ENCODE data around the gene IGF1R.

IGF1R gene

DNA sequence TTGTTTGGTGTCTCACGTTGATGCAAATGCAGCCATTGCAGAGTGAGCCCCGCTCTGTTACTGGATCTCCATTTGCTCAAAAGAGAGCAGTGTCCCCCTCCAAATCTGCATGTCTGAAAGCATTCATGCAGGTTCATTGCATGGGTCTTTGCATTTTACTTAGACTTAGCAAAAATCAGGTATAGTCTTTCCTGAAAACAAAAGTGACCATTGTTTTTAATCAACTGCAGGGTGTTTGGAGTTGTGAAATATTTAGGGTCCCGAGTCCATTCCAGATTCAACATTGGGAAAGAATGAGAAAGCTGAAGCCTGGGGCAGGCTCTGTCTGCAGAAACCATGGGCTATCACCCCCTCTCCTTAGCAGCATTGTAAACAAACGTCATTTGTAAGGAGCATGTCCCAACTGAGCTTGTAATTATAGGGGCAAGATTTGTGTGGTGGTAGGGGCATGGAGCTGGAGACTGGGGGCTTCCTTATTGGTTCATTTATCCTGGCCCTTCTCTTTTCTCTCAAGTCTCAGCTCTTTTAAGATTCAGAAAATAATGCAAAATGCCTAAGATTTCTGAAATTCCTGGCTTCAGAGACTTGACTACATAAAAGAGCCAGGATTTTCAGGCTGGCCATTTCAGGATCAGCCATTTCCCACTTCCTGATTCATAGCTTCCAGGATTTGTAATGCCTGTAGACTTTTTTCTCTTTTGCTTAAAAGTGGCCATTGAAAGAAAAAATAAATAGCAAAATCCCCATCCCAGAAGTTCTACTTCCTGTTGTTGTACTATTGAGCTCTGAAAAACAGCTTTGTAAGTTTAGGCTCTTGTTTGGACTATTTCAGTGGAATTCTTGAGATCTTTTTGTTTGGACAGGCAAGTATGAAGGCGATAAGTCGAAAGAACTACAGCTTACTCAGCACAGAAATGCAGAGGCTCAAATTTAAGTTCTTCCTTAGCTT is 23.0 kb downstream of the IGF1R start:
- no peak for DNase-seq

DNA sequence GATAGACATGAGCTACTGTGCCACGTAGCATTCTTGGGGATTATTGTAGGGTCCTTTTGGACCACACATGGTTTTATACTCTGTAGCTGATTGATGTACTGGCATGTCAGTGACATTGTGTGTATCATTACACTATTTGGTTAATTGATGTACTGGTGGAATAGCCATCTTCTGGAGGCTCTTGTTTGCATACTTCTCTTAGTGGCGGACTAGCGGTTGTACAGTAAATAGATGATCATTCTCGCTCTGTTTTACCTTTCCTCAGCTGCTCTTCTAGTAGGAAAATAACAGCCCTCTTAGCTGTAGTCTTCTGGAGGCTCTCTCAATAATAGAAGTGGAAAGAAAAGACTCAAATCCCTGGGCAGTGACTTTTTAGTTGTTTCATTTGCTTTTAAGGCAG is 24.8 kb downstream of the IGF1R start:
- DNase-seq = no peak

GRCh38 chr15:98674336-98674735 is 26.0 kb downstream of the IGF1R start:
- no peak for DNase-seq

DNA sequence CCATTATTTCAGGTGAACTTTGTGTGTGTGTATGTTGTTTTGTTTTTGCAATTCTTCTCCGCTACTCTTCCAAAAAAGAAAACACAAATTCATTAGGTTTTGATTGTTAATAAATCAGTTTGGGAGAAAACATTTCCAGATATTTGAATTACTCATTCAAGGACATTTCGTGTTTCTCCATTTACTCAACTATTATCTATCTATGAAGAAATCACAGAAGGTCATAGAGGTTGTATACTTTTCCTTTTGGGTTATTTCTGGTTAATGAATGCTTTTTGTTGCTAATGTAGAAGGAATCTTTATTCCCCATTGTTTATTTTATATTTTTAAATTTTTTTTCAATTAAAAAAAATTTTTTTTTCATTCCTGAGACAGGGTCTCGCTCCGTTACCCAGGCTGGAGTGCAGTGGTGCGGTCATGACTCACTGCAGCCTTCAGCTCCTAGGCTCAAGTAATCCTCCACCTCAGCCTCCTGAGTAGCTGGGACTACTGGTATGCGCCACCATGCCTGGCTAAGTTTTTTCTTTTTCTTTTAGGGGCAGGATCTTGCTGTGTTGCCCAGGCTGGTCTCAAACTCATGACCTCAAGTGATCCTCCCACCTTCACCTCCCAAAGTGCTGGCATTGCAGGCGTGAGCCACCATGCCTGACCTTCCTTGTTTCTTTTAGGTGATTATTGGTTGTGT is 28.4 kb downstream of the IGF1R start:
- no peak for DNase-seq

DNA sequence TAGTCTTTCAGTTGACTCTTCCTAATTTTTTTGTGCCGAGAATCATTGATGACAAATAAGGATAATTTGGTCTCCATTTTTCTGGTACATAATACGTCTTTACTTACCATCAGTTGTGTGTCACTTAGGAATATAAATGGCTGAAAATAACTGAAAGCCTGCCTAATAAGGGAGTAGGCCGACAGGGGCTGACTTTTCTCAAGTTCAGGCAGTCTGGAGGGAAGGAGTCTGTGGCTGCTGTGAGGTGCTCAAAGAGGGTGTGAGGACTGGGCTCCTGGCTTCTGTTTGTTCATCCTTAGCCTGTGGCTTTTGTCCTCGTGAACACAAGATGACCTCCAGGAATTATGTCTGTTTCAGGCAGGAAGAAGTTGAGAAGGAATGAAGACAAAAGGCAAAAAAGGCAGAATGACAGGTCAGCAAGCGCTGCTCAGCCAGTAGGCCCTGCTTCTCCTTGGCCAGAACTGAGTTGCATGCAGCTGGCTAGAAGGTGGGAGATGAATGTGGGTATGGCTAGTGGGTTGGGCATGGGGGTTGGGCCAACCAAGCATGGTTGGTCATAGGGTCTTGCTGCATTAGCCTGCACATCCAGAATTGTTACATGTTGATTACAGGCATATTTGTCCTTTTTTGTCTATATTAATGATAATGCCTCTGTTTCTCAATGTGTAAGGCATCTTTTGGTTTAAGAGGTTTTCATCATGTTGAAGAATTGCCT is 29.2 kb downstream of the IGF1R start:
- DNase-seq = no peak

DNA sequence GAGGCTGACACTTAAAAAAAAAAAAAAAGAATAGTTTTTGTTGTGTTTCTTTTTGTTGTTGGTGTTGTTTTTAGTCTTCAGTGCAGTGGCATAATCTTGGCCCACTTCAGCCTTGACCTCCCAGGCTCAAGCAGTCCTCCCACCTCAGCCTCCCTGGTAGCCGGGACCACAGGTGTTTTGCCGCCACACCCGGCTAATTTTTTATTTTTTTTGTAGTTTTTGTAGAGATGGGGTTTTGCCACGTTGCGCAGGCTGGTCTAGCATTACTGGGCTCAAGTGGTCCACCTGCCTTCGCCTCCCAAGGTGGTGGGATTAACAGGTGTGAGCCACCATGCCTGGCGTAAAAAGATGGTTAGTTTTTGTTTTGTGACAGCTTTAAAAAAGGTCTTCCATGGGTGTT is 30.1 kb downstream of the IGF1R start:
- no peak for DNase-seq

DNA sequence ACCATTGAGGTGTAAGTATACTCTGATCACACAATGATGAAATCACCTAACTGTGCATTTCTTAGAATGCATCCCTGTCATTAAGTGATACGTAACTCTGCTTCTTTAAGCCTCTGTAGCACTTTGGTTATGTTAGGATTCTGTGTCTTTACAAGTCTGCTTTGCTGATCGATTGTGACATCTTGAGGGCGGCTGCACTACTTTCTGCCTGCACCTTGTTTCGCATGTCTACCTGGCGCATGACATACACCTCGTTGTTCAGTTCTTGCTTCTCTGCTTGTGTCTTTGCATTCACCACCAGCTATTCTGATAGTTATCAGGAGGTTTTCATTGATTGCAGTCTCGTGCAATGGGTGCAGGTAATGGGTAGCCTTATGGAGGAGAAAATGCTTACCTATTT is 32.7 kb downstream of the IGF1R start:
- no peak for DNase-seq

GRCh38 chr15:98682992-98683701 is 34.8 kb downstream of the IGF1R start:
- DNase-seq = no peak

DNA sequence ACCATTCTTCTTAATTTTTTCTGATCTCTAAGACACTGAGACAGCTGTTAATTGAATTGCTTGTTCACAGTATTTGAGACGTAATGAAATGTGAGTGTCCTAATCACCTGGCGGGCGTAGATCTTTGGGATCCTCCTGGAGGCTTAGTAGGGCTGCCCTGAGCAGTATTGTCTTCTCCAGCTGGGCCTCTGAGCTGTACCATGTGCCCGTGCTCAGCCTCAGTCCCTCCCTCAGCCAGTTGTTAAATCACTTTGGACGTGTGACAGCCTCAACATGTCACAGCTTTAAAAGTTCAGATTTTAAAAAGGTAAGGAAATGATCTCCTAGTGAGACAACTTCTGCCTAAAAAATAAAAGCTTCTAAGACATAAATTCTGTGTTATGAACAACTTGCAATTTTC is 35.5 kb downstream of the IGF1R start:
- DNase-seq = no peak

- DNase-seq = no peak
Observed at GRCh38 chr15:98684436-98684835, 36.1 kb downstream of the IGF1R start.

- DNase-seq = no peak
Observed at GRCh38 chr15:98684995-98685525, 36.7 kb downstream of the IGF1R start.

- DNase-seq = no peak
Observed at GRCh38 chr15:98686983-98687382, 38.6 kb downstream of the IGF1R start.

GRCh38 chr15:98689431-98689861 is 41.1 kb downstream of the IGF1R start:
- DNase-seq = no peak

DNA sequence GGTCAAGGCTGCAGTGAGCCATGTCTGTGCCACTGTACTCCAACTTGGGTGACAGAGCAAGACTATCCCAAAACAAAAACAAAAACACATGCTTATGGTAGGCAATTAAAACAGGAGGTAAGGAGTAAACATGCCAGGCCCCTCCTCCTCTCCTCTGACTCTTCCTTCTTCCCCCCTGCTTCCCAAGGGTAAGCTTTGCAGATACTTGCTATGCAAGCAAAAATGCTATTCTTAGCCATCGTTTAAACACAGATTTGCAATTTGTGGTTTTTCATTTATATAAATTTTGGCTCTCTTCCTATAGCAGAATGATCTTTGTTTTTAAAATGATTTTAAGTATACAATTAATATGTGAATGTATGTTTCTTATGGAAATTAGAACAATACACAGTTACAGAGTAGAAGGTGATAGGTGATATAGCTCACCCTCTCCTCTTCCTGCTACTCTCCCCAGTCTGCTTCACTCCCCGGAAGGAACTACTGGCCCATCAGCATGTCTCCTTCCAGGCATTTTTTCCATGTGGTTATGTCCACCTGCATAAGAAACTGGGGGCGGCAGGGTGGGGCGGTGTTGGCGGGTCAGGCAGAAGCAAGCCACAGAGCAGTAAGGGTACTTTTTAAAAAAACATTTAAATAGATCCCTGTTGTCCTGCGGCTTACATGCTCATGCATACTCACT is 42.1 kb downstream of the IGF1R start:
- DNase-seq = no peak

- DNase-seq = no peak
Observed at GRCh38 chr15:98692213-98692612, 43.9 kb downstream of the IGF1R start.

DNA sequence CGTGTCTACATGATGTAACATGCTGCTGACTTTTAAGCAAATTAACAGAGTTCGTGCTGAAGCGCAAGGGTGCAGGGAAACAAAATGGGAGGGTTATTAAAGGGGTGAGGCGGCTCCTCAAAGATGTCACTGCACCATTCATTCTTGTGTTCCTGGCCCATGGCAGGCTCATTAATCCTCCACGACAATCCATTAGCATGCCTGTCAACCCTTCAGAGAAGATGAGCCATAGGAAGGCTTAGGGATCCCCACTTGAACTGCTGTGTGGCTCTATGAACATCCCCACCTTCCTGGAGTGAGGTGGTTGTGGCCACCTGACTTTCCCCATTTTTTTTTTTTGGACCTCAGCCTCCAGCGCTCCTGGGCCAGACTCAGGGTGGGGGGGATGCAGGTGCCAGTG is 45.8 kb downstream of the IGF1R start:
- DNase-seq = no peak

GRCh38 chr15:98698792-98699191 is 50.5 kb downstream of the IGF1R start:
- no peak for DNase-seq

DNA sequence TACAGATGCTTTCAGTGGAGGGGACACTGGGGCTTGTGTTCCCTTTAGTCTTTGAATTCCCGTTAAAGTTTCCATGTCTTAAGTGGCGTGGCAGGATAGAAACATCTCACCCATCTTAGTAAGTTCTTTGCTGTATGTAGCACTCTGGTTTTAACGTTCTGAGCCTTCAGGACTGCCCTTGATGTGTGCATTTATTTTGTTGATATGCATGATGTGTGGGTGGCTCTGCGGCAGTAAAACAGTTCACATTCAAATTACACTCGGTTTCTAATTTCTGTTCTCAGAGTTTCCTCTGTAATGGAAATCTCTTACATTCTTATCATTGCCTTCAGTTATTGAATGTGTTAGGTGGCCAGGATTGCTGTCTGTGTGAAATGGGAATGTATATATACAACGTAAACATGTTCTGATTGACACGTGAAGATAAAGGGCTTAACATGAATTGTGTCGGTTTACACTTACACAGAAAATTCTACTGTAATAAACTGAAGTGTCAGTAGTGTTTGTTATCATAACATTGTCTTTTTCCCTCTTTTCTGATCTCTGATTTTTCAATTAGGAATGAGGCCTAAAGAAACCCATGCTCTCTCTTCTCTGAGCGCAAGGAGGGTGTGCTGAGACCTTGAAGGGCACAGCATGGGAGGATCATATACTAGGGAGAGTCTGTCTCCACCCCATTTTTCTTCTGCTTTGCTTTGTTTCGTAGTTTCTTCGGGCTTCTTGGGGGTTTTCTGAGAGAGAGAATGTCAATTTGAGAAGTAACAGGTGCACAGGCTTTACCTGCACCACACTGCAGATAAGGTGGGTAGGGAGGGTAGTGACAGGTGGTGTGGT is 51.5 kb downstream of the IGF1R start:
- no peak for DNase-seq

GRCh38 chr15:98700519-98700918 is 52.2 kb downstream of the IGF1R start:
- DNase-seq = no peak

DNA sequence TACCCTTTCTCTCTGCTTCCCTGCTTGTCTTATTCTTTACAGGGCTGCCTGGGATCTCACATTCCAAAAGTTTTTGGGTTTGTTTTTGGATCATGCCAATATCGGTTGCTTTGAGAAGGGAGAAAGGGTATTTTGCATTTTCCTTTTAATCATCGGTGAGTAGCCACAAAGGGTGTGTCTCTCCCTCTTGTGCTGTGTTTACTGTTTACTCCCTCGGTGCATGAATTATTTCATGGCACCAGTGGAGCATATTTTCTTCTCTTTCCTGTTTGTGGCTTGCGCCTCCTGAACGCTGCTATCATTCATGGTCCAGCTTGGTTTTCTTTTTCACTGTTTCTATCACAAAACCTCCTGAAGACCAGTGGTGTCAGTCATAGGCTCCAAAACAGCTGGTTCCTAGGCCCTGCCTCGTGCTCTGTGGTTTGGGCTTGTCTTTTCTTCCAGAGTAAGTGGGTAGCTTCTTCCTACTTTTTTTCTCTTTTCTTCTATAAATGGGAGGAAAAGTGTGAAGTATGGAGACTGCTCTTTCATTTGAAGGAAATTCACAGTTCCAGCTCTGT is 54.9 kb downstream of the IGF1R start:
- no peak for DNase-seq

DNA sequence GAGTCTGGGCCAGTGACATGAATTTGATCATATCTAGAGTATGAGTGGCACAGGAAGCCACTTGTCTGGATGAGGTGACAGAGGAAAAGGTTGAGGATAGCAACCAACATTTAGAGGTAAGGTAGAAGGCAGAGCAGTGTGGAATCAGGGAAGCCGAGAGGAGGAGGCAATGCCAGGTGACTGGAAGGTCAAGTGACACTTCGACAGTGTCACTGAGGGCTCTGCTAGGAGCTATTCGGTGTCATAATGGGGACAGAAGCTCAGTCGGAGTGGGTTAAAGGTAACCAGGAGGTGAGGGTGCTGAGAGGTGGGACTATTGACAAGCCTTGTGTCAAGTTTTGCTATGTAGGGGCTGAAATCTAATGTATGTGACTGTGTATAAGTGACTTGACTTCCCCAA is 56.7 kb downstream of the IGF1R start:
- DNase-seq = no peak

Measured in T-helper 1 cell (primary cell).